T-helper 1 cell treated with Interleukin-12 subunit alpha and Interleukin-12 subunit beta and Interleukin-4 antibody, amounts not matched to agents 30 ng/mL and 1 ng/mL, for 36 hours (primary cell): ENCODE results near the gene KHDRBS2. TPM values are rescaled to one million over a fixed set of nuclear protein-coding genes. Genes with fewer than 3 reads are reported as not detected.
"Not testable (repeated sequence)": the region's sequence is repeated elsewhere in the genome, so short reads cannot be mapped to it uniquely, and the experiment has no call there.

Experiments used
- intact Hi-C: fragments of 100-400 bp; cut with micrococcal nuclease; formaldehyde crosslinking; loops from one replicate; pipeline ENCODE4 v1.15.1; 2024
- total RNA-seq: library from RNA; stranded (reverse); gene quantifications from 2 replicates; pipeline ENCODE4 v1.2.3, GENCODE V29; 2022

The KHDRBS2 gene
- total RNA-seq, 1 donor from 2014 or later, result not detected

DNA sequence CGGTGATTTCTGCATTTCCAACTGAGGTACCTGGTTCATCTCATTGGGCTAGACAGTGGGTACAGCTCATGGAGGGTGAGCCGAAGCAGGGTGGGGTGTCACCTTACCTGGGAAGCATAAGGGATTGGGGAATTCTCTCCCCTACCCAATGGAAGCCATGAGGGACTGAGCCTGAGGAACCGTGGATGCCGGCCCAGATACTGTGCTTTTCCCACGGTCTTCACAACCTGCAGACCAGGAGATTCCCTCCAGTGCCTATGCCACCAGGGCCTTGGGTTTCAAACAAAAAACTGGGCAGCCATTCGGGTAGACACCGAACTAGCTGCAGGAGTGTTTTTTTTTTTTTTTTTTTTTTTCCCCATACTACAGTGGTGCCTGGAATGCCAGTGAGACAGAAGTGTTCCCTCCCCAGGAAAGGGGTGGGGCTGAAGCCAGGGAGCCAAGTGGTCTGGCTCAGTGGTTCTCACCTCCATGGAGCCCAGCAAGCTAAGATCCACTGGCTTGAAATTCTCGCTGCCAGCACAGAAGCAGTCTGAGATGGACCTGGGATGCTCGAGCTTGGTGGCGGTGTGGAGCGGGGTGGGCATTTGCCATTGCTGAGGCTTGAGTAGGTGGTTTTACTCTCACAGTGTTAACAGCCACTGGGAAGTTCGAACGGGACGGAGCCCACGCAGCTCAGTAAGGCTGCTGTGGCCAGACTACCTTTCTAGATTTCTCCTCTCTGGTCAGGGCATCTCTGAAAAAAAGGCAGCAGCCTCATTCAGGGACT is 416.2 kb downstream of the KHDRBS2 start:
- intact Hi-C loops, result no loop called here

- intact Hi-C loops, result no loop called here
Observed at GRCh38 chr6:61868507-61869080, 417.4 kb downstream of the KHDRBS2 start.

- intact Hi-C loops, result no loop called here
Observed at GRCh38 chr6:61867635-61868034, 418.4 kb downstream of the KHDRBS2 start.

DNA sequence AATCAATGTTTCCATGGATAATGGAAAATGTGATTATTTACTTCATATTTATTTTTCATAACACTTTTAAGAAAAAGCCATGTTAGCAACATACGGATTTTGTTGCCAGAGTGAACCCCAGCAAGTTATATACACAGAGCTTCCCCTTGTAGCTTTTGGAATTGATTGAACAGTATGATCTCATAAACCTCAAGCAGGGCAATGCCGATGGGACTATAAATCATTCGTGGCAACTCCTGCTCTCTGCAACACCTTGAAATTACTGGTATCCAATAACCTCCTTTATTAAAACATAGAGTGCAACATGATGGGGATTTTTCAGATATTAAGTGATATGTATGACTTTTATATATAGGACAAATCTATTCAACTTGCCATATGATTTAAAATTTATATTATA is 428.5 kb downstream of the KHDRBS2 start:
- intact Hi-C loops, result no loop called here

DNA sequence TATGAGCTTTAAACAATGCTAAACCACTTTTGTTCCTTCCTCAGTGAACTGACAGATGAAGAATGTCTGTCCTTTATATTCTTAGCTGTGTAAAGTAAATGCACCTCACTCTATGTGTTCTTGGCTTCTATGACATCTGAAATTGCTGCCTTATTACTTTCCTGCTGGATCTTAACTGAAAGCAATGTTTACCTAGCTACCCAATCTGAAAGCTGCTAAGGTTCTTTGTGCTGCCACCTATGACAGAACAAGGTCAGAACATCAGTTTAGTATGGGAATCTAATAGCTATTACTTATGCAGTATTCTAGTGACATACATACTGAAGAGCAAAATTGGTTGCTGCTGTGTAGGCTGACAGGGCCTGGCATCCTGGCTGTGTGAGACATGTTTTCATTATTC is 444.1 kb downstream of the KHDRBS2 start:
- intact Hi-C loops, result no loop called here

GRCh38 chr6:61835237-61835636 is 450.8 kb downstream of the KHDRBS2 start:
- intact Hi-C loops, result no loop called here

DNA sequence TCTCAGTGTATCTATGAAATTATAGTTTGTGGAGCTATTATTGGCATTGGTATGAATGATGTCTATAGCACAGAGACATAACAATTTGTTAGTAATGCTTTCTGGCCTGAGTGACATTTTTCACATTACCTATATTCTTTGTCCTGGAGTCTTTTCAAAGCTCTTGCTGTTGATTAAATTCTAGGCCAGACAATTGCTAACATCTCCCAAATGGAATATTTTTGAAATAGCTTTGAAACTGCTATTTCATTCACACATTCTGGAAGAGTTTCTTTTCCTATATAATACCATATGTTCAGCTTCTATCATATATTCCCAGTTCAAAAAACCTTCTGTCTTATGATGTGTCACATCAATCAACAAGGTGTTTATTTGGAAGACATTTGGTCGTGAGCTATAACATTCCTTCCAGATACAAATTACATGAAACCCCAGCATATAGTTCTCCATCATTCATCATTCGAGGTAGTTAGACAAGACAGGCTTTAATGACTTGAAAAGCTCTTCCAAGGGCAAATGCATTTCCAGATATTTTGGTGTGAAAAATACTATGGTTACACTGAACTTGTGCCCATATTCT is 452.8 kb downstream of the KHDRBS2 start:
- intact Hi-C loops, result no loop called here

GRCh38 chr6:61817716-61818115 is 468.3 kb downstream of the KHDRBS2 start:
- intact Hi-C loops, result no loop called here

DNA sequence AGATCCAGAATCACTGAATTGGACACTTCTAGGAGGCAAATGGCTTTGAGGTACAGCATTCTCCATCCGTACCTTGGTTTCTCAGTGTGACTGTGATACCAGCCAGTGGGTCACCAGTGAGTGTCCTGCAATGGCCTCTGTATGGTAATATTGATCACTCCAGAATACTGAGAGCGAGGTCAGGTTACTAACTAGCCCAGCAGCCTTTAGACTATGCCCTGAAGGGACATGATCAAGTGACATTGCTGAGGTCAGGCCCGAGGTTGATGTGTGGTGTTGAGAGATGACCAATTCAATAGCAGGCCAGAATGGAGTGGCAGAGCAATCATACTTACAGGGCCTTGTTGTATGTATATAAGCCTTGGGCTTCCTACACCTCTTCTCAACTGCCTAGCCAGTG is 476.0 kb downstream of the KHDRBS2 start:
- intact Hi-C loops, result no loop called here

DNA sequence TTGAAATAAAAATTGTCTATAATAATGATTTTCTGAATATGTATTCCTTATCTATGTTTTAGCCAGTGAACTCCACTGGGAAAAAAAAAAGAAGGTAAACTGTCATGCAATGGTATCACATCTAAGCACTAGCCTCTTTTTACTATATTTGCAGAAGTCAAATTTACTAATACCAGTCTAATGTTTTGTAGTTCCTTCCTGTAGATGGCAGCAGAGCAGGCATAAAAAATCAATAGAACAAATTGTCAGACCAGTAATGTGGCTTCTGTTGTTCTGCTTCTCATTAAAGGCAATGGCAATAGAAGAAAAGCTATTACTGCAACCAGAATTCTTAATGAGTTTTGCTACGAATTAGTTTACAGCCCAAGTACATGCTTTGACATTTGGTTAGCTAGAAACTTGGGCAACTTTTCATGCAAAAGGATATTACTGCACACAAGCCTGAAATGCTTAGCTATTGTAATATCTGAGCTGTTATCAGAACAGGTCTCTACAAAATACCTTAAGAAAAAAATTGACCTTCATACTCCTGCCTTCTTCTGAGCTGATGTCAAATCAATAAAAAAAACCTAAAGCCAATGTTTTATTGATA is 476.9 kb downstream of the KHDRBS2 start:
- intact Hi-C loops, result no loop called here

GRCh38 chr6:61787998-61788397 is 498.0 kb downstream of the KHDRBS2 start:
- intact Hi-C loops, result no loop called here

DNA sequence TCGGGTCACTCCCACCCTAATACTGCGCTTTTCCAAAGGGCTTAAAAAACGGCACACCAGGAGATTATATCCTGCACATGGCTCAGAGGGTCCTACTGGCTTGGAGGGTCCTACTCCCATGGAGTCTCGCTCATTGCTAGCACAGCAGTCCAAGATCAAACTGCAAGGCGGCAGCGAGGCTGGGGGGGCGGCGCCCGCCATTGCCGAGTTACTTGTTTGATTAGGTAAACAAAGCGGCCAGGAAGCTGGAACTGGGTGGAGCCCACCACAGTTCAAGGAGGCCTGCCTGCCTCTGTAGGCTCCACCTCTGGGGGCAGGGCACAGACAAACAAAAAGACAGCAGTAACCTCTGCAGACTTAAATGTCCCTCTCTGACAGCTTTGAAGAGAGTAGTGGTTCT is 516.6 kb downstream of the KHDRBS2 start:
- intact Hi-C loops, result not testable (repeated sequence)

DNA sequence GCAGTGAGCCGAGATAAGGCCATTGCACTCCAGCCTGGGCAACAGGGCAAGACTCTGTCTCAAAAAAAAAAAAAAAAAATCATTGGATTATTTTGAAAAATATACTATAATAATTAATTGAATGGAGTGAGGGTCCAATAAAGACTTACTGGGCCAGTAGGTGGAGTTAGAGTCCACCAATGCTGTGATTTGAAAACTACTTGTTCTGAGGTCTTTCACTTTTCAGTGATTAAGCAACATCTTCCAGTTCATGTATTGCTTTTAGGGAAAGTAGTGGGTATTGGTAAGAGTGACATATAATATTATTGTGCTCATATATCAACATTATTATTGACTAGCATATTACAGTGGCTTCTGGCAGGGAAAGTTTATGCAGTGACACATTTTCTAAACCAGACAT is 530.3 kb downstream of the KHDRBS2 start:
- intact Hi-C loops, result no loop called here

DNA sequence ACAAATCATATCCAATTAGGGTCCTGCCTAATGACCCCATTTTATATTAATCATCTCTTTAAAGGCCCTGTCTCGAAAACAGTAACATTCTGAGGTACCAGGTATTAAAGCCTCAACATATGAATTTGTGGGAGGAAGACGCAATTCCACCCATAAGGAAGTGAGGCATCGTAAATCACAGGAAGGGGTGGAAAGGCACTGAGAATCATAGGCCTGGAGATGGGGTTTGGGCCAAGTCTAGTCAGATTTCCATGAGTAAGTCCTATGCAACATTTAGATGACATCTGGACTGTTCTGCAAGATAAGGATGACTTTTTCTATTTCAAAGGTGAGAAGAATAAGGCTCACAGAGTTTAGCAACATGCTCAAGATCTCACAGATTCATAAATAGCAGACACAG is 534.0 kb downstream of the KHDRBS2 start:
- intact Hi-C loops, result no loop called here

- intact Hi-C loops, result no loop called here
Observed at GRCh38 chr6:61745994-61746393, 540.0 kb downstream of the KHDRBS2 start.

DNA sequence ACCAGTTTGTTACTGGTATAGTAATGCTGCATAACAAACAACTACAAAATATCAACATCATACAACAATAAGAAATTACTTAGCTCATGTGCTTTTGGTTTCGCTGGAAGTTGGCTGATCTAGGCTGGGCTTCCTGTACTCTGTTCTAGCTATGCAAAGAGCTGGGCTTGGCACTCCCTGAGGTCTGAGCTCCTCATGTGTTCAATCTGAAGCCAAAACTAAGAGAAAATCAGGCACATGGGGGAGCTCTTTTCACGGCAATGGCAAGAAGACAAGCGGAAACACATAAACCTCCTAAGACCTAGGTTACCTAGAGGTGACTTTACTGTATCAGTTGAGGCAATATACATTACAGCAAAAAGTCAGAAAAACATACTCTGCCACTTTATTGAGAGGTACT is 574.2 kb downstream of the KHDRBS2 start:
- intact Hi-C loops, result no loop called here

GRCh38 chr6:61688165-61688564 is 597.9 kb downstream of the KHDRBS2 start:
- intact Hi-C loops, result no loop called here

DNA sequence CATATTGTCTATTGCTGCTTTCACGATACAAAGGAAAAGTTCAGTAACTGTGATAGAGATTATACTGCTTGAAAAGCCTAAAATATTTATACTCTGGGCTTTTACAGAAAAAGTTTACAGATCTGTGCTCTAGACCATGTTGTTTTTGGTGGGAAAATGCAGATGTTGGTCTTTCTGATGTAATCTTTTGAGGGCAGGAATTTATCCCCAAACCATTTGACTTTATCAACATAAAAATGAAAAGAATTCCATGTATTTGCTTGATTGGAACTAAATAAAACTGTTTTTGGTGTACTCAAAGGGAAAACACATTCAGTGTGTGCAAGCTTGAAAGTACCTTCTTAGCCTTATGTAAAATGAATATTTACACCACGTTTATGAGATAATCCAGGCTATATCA is 603.5 kb downstream of the KHDRBS2 start:
- intact Hi-C loops, result no loop called here

- intact Hi-C loops, result no loop called here
Observed at GRCh38 chr6:61679625-61680024, 606.4 kb downstream of the KHDRBS2 start.

DNA sequence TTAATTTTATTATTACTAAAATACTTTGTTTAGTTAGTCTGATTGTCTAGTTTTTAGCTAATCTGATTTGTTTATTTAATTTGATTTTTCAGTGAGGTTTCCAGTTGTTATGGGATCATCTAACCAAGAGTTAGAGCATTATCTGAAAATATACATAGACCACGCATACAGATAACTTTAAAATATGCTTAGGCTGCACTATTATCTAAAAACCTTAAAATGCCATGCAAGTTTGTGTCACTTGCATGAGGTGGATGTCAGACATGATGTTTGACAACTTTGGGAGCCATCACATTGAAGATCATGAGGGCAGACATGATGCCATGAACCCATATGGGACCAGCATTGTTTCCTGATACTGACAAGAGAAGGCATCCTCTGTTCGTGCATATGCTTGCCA is 610.3 kb downstream of the KHDRBS2 start:
- intact Hi-C loops, result no loop called here

GRCh38 chr6:61649845-61650244 is 636.2 kb downstream of the KHDRBS2 start:
- intact Hi-C loops, result no loop called here

DNA sequence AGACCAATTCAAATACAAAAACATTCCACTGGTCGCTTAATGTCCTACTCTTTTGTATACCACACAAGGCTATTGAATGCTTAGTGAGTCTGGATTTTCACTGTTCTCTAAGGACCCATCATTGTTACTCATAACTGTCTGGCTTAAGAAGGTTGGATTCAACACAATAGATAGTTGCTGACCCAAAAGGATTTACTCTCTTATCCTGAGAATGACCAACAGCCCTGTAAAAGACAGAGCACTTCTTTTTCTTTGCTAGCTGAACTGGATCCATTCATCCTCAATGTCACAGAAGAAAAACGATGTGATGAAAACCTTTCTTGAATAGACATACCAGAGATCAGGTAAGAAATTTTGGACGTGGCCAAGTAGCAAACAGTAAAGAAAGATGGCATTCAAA is 645.6 kb downstream of the KHDRBS2 start:
- intact Hi-C loops, result no loop called here
